ENCODE data around the gene SLC26A1. TPM values are rescaled to one million over a fixed set of nuclear protein-coding genes. Genes with fewer than 3 reads are reported as not detected.

Gene SLC26A1
- total and polyA plus RNA-seq, 3 donors from 2014 or later: 0.51 to 2.0 (median 0.99) TPM

DNA sequence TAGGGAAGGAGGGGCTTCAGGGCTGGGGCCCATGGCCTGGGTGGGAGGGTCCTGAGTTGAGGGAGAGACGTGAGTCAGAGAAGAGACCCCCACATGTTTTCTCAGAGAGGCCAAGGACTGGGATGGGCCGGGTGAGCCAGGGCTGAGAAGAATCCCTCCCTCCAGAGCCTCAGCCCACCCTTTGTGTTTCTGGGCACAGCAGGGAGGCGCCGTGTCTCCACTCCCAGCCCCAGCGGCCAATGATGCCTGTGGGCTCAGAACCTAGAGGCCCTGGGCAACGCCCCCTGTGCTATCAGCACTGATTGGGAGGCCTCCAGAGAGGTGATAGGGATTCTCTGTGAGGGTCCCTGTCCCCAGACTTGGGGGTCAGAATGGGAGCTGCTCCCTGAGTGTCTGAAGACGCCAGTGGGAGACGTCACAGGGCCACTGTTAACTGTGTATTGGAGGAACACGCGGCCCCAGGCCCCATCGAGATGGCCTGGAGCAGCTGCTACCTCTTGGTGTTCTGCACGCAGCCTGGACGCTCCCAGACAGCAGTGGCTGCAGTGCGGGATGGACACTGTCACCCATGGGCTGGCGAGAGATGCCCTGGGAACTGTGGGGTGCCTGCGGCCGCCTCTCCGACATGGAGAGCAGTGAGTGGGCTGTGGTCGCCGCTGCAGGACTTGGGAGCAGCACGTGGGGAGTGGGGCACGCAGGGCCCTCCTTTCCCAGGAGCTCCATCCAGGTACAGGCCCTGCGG is 26.7 kb upstream of the SLC26A1 start:
- Histone ChIP-seq H3K9me3 (no peaks in the 10 kb centered on the region), H3K36me3 (ENCODE audit: low read depth, missing control alignments) (no peaks in the 10 kb centered on the region), H3K4me1 (no peaks in the 10 kb centered on the region), H3K27me3 (no peaks in the 10 kb centered on the region), H3K27ac (no peak overlapping the region), H3K4me3 (no peak overlapping the region)
- 73 to 78% methylated on average over 3 to 20 of the region's 23 CpGs for WGBS, 2 donors
- TF ChIP-seq, protein P1, sequence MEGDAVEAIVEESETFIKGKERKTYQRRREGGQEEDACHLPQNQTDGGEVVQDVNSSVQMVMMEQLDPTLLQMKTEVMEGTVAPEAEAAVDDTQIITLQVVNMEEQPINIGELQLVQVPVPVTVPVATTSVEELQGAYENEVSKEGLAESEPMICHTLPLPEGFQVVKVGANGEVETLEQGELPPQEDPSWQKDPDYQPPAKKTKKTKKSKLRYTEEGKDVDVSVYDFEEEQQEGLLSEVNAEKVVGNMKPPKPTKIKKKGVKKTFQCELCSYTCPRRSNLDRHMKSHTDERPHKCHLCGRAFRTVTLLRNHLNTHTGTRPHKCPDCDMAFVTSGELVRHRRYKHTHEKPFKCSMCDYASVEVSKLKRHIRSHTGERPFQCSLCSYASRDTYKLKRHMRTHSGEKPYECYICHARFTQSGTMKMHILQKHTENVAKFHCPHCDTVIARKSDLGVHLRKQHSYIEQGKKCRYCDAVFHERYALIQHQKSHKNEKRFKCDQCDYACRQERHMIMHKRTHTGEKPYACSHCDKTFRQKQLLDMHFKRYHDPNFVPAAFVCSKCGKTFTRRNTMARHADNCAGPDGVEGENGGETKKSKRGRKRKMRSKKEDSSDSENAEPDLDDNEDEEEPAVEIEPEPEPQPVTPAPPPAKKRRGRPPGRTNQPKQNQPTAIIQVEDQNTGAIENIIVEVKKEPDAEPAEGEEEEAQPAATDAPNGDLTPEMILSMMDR (IDR thresholded peaks at IDR 0.05): no peak
- TF ChIP-seq POLR2A (IDR thresholded peaks at IDR 0.05): no peak
- intact Hi-C loops (cut with DNase I; ENCODE audit: low total_unique reads): no loop called here
- DNase-seq: no peak

DNA sequence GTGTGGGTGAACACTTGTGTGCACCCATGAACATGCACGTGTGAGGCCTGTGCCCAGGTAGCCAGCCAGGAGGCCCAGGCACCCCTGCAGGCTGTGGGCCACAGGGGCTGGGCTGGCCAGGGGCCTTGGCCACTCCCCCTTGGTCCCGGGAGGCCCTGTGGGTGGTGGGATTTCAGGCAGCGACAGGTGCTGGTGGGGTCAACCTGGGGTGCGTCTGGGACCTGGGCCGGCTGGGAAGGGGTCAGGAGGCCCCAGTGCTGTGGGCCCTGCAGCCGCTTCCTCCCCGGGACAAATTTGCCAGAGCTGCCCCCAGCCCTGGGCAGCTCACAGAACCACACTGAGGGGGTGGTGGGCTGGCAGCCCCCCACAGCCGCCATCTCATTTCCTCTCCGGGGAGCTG is 26.1 kb upstream of the SLC26A1 start:
- Histone ChIP-seq H3K27ac (no peak overlapping the region), H3K4me1 (no peaks in the 10 kb centered on the region), H3K27me3 (no peaks in the 10 kb centered on the region), H3K36me3 (ENCODE audit: low read depth, missing control alignments) (no peaks in the 10 kb centered on the region), H3K9me3 (no peaks in the 10 kb centered on the region), H3K4me3 (no peak overlapping the region)
- no peak for DNase-seq
- TF ChIP-seq, protein P1 (IDR thresholded peaks at IDR 0.05): no peak
- TF ChIP-seq POLR2A (IDR thresholded peaks at IDR 0.05): no peak
- 70 to 72% methylated on average over 2 to 9 of the region's 9 CpGs for WGBS, 2 donors
- intact Hi-C loops (cut with DNase I; ENCODE audit: low total_unique reads): no loop called here

DNA sequence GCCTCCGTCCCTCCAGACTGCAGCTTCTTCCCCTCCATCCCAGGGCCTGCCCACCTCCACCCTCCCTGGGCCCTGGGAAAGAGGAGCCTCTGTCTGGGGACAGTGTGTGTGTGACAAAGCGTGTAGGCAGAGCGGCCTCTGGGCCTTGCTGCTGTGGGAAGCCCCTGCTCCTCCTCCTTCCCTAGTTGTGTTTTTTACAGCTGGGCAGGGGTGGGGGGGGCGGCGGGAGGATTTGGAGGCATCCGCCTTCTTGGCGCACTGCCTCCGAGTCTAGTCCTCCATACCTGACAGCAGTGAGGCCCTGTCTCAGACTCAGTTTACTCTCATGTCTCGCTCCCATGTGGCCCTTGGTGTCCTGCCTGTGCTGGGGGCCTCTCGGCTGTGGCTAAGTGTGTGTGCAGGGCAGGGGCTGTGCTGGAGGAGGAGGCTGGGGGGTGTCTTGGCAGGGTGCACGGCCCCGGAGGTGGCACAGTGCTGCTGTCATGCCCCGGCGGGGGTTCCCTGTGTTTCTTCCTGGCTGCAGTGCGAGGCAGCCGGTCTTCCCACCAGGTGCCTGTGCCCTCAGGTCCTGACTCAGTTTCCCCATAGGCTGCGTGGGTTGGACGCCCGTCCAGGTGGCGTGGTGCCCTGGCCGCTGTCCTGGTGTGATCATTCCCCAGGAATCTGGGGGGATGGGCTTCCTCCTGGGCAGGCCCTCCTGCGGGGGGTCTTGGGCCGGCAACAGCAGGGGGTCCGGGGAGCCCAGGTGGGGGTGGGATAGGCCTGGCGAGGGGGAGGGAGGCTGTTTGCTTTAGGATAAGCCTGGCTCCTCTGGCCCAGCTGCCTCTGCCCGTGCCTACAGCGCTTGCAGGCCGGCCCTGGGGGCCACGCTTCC is 25.2 kb upstream of the SLC26A1 start:
- 83 to 86% methylated on average over 7 to 29 of the region's 29 CpGs for WGBS, 2 donors
- no peak for TF ChIP-seq POLR2A (IDR thresholded peaks at IDR 0.05)
- TF ChIP-seq, protein P1 (IDR thresholded peaks at IDR 0.05): no peak
- no peaks in the 10 kb centered on the region for H3K27me3 ChIP-seq
- no peak for DNase-seq
- intact Hi-C loops (cut with DNase I; ENCODE audit: low total_unique reads): no loop called here
- no peak overlapping the region for H3K27ac ChIP-seq
- no peak overlapping the region for H3K4me3 ChIP-seq
- no peaks in the 10 kb centered on the region for H3K36me3 ChIP-seq (ENCODE audit: low read depth, missing control alignments)
- H3K9me3 ChIP-seq: no peaks in the 10 kb centered on the region
- no peaks in the 10 kb centered on the region for H3K4me1 ChIP-seq

DNA sequence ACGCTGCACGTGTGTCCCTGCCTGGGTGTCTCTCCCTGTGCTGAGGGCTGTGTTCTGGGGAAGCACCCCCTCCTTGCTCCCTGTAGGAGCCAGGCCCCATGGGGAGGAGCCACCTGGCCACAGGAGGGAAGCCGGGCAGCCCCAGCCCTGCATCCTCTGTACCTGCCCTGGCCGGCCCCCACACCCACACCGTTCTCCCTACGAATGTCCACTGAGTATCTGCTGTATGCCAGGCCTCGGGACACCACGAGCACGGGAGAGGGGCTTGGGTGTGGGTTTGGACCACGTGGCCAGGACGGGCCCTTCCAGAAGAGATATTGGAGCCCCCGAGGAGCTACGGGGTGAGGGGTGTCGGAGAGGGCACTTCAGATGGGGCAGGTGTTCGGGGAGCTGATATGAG is 24.5 kb upstream of the SLC26A1 start:
- Histone ChIP-seq H3K4me1 (no peaks in the 10 kb centered on the region), H3K9me3 (no peaks in the 10 kb centered on the region), H3K27ac (no peak overlapping the region), H3K4me3 (no peak overlapping the region), H3K36me3 (ENCODE audit: low read depth, missing control alignments) (no peaks in the 10 kb centered on the region), H3K27me3 (no peaks in the 10 kb centered on the region)
- intact Hi-C loops (cut with DNase I; ENCODE audit: low total_unique reads): no loop called here
- TF ChIP-seq POLR2A (IDR thresholded peaks at IDR 0.05): no peak
- TF ChIP-seq, protein P1 (IDR thresholded peaks at IDR 0.05): no peak
- WGBS, 2 donors: 78 to 90% methylated on average over 13 to 15 of the region's 15 CpGs
- no peak for DNase-seq
